NCI-H748 treated with DMSO at 0.1 percent for 48 hours (cell line): ENCODE measurements around the gene MCFD2.
"Not testable (repeated sequence)": the region's sequence is repeated elsewhere in the genome, so short reads cannot be mapped to it uniquely, and the experiment has no call there.

Source experiments
- DNase-seq: peaks from one replicate; lab custom pipeline; 2025; lab: John Stamatoyannopoulos, UW

MCFD2 gene

DNA sequence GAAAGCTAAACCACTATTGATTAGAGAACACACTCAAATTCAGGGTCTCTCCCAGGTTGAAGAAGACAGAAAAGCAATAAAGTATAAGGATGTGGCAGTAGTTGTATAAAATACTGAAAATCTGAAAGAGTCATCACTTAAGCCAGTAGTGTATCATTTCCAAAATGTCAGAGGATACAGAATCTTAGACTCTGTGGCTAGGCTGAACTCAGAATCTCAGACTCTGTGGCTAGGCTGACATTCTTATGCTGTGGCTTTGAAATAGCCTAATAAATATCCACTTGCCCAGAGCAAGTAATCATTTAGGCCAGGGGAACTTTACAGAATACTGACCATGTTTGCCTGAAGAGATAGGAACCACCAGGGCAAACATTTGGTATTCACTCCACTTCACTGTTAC is 13.1 kb downstream of the MCFD2 start:
- DNase-seq, result no peak

DNA sequence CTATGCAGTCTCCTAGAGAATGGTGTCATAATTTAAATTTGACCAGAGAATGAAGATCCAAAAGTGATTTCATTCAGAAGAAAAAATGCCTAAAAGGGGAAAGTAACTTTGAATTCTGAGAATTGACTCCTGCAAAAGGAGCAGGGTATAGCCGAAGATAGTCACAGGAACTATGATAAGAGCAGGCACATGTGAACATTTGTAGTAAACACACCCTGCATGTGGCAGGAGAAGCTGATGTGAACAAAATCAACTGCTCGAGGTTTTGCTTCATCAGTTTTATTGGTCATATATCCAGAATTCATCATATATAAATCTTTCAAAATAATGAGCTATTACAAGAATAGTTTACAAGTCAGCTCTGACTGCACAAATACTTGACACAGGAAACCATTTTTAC is 14.0 kb downstream of the MCFD2 start:
- no peak for DNase-seq

DNA sequence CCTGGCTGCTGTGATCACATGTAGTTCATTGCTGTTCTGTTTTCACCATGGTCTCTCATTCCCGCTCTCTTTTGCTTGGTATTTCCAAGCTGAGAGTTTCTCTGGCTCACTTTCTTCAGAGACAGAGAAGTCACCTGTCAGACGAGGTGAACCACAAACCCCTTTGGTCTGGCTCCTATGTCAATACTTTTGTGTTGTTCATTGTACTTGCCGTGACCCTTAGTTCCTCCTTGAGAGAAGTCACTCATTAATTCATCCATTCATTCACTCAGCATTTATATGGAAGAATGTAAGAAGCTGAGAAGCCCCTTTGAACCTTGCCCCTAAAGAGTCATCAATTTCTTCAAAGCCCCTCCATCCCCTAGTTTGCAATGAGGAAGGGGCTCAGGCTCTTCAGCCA is 15.2 kb downstream of the MCFD2 start:
- no peak for DNase-seq

DNA sequence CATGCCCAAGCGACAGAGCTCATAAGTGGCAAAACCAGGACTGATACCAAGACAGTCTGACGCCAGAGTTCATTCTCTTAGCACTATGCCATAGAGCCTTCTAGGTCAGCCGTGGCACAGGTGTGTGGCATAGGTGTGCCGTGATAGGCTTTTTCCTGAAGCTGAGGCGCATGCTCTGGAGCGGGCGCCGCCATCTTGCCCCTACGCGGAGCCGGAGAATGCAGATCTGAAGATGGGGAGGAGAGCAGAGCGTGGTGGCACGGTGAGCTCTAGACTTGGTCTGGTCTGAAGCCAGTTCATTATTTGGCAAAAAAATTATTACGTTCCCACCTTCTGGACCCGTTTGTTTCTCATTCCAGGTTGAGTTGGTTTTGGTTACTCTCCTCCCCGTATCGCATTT is 16.6 kb downstream of the MCFD2 start:
- no peak for DNase-seq

DNA sequence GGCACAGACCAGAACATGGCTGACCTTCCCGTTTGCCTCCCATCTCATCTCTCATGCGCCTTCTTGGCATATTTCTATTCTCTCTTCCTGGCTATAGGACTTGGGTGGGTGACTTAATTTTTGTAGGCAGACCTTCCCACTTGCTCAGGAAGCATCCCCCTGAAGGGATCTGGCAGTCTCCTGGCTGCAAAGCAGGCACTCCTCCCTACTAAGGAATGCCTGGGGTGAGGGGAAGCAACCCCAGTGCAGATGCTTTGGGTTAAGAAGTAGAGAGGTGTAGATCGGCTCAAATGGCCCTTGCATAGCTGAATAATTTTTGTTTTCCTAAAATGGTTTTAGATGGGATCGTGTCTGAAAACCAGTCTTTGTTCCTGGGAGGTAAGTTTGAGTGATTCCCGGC is 17.6 kb downstream of the MCFD2 start:
- no peak for DNase-seq

DNA sequence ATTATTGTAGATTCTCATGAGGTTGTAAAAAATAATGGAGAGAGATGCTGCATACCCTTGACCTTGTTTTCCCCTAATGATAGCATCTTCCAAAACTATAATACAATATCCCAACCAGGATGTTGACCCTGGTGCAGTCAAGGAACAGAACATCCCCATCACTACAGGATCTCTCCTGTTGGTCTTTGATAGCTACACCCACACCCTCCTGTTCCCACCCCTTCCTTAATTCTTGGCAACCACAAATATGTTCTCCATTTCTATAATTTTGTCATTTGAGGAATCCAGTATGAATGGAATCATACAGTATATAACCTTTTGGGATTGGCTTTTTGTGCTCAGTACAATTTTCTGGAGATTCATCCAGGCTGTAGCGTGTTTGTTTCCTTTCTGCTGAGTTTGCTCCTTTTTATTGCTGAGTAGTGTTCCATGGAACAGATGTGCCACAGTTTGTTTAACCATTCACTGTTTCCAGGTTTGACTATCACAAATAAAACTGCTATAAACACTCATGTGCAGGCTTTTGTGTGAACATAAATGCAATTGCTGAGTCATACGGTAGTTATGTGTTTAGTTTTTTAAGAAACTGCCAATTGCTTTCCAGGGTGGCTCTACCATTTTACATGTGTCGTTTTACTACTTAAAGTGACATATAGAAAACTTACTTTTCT is 22.2 kb downstream of the MCFD2 start:
- DNase-seq, result no peak

DNA sequence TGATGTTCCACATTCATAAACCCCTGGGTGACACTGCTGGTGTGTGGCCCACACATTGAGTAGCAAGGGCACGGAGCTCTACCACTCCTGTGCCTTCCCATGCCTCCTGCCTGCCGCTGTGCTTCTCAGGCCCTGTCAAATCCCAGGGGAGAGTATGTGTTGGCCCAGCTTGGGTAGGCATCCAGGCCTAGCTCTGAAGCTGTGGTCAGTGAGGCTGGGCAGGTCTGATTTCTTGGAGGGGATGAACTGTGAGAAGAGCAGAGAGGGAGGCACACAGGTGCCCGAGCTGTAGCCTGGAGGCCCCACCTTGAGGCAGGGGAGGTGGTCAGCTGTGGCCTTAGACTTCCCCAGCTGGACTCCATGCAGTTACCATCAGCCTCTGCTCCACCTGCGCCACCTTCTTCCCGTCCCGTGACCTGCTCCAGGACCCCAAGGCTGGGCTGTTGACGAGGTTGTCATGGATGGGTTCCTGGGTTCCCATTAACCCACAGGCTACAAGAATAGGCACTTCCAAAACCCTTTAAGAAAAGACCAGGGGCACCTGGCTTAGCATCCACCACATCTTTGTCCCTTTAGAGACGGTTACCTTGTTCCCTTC is 23.6 kb downstream of the MCFD2 start:
- no peak for DNase-seq

DNA sequence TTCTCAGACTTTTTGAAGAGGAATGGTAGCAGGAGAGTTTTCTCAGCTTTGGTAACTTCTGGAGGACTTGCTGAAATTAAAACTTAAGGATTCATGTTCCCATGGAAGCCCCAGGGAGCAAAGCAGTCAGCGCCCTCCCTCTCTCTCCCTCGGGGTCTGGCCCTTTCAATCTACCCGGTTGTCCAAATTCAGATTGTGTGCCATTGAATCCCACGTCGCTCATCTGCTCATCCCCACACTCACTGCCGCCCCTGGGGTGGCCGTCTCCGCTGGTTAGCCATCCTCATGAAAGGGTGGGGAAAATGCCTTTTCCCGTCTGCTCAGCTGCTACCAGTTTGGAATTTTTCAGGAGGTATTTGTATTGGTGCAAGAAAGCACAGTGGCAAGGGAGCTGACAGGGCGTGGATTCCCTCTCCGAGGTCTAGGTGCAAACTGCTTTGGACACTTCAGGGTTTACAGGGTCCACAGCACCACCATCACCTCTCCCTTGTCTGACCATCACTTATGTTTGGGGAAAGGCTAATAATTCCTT is 27.1 kb downstream of the MCFD2 start:
- no peak for DNase-seq

DNA sequence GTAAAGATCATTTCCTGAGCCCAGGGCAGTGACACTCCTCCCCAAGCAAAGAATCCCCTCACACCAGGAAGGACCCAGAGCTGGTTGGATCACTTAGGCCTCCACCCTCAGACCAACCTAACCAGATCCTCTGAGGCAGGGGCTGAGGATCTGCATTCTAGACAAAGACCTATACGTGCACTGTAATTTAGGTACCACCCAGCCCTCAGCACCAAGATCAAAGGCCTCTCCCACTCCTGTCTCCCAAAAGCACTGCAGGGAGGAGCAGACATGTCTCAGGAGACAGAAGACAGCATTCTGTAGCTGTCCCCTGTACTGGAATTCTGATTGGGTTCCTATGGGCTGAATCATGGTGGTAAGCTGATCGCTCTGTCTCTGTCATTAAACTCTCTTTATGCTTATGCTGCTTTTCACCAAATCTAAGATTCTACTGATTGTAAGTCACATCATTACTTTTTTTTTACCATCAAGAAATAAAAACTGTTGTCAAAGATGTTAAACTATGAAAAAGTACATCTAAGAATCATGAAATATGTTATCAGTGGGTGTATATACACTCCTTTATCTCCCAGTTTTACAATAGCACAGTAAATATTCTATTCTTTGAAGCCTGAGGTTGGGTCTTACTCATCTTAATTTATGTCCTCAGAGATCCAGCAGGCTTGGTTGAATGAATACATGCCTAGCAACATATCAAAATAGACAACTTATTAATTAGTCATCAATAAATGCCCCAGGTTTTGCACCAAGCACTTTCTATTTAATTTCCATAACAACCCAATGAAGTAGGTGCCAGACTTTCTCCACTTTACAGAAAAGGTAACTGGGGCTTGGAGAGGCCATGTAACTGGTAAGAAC is 28.3 kb downstream of the MCFD2 start:
- DNase-seq, result no peak

DNA sequence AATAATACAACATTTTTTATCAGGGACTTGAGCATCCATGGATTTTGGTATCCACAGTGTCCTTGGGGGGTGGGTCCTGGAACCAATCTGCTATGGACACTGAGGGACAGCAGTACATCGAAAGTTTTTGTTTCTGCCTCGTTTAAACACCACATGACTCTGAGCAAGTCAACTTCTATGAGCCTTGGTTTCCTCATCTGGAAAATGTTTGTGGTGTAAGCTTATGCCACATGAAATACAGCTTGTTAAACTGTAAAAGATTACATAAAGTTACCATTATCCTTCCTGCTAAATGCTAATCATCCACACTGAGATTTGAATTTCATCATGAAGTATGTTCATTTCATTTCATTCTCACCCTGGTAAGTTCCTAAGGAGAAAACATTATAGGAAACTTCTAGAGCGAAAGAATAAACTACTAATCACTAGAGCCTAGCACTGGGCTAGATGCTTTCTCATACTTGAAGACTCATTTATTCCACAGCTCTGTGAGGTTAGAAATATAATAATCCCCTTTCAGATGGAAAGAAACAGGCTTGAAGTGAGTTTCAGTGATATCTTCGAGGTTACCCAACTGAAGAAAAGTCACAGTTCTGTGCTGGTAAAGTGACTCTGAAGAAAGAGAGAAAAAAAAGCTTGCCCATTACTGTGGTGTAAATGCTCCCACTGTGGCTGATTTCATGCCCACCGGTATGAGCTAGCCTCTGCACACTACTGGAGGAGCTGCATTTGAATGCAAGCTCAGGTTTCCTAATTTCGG is 29.2 kb downstream of the MCFD2 start:
- no peak for DNase-seq

DNA sequence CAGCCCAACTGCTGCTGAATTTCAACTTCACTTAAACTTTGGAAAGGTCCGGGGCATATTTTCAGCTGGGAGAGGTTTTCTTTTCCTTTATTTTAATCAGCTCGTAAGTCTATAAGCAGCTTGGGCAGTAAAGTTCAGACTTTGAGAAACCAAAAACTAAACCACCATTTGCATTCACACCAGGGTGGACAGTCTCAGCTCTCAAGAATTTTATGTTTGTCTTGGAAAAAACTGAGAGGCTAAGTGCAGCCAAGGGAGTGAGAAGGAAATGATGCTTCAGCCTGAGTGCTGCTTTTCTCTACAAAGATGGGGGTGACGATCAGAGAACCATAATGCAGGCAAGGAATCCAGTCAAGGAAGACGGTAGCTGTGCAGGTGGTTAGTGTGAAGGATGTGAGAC is 30.2 kb downstream of the MCFD2 start:
- DNase-seq, result no peak

DNA sequence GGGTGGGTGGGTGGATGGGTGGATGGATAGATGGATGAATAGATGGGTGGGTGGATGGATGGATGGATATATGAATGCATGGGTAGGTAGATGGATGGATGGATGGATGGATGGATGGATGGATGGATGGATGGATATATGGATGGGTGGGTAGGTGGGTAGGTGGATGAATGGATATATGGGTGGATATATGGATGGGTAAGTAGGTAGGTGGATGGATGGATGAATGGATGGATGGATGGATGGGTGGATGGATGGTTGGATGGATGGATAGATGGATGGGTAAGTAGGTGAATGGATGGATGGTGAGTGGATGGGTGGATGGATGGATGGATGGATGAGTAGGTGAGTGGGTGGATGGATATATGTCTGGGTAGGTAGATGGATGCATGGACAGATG is 36.1 kb downstream of the MCFD2 start:
- DNase-seq, result no peak

DNA sequence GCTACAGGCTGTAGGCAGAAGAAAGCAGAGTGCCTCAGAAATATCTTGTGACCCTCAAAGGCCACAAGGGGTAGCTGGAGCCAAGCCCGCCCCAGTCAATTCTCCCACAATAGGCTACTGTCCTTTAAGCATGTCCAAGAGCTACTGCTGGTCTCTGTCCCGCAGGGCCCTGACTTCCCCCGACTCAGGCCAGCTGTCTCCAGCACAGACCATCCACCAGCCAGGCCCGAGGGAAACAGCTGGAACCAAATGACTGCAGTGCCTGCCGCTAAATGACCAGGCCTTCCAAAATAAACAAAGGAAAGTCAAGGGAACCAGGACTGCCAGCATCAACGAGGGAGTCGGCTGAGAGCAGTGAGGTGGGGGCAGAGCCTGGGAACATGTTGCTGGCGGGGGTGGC is 36.7 kb downstream of the MCFD2 start:
- no peak for DNase-seq

DNA sequence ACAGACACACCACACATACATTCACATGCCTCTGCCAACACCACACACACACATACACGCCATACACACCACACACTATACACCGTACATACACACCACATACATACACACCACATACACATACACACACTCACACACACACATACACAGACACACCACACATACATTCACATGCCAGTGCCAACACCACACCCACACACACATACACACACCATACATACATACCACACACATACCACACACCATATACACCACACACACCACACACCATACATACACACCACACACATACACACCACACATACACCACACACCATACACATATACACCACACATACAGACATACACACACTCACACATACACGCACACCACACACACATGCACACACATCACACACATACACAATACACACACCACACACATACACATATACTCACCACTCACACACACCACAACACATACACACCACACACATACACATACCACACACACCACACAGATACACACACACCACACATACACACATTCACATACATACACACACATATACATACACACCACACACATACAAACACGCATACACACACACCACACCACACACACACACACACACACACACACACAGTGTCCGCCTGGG is 37.2 kb downstream of the MCFD2 start:
- DNase-seq, result no peak

DNA sequence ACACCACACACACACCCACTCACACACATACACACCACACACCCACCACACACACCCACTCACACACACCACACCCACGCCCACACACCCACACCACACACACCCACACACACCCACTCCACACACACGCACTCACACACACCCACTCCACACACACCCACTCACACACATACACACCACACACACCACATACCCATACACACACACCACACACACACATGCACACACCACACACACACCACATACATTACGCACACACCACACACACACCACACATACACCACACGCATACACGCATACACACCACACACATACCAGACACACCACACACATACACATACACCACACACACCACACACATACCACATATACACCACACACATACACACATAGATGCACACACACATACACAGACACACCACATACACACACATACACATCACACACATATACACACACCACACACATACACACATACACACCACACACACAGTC is 37.9 kb downstream of the MCFD2 start:
- DNase-seq, result no peak

DNA sequence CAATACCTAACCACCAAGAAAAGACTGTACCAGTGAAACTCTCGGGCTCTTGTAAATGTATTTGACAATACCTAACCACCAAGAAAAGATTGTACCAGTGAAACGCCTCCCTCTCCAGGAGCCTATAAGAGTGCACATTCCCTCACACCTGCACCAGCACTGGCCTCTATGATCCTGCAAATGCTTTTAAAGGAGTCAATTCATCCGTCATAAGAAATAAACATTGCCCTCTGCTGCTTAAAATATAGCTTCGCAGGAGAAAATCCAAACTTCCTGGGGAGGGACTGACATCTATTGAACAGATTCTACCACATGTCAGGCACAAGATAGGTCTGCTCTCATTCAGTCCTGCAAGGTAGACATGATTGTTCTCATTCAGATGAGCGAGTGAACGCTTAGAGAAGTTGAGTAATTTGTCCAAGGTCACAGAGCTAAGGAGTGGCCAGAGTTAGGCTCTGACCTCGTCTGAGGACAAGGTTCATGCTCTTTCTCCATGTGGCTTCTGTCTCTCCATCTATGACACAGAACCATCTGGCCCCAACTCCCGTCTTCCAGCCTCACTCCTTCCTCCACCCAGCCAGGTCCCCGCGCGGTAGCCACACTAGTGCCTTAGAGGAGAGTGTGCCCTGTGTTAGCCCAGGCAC is 38.7 kb downstream of the MCFD2 start:
- no peak for DNase-seq

DNA sequence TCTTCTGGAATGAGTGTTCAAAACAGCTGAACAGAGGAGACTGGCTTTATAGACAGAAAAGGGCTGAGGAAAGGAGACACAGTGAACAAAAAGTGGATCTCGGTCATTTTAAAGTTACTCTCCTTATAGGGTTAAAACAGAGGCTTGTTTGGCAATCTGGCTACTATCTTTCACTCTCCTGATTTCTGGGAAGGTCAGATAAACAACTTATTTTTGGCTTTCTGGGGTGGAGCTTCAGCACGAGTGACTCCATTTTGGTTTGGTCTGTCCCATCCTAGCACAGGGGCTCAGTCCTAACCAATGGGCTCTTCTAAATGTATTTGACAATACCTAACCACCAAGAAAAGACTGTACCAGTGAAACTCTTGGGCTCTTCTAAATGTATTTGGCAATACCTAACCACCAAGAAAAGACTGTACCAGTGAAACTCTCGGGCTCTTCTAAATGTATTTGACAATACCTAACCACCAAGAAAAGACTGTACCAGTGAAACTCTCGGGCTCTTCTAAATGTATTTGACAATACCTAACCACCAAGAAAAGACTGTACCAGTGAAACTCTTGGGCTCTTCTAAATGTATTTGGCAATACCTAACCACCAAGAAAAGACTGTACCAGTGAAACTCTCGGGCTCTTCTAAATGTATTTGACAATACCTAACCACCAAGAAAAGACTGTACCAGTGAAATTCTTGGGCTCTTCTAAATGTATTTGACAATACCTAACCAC is 39.5 kb downstream of the MCFD2 start:
- not testable (repeated sequence) for DNase-seq

DNA sequence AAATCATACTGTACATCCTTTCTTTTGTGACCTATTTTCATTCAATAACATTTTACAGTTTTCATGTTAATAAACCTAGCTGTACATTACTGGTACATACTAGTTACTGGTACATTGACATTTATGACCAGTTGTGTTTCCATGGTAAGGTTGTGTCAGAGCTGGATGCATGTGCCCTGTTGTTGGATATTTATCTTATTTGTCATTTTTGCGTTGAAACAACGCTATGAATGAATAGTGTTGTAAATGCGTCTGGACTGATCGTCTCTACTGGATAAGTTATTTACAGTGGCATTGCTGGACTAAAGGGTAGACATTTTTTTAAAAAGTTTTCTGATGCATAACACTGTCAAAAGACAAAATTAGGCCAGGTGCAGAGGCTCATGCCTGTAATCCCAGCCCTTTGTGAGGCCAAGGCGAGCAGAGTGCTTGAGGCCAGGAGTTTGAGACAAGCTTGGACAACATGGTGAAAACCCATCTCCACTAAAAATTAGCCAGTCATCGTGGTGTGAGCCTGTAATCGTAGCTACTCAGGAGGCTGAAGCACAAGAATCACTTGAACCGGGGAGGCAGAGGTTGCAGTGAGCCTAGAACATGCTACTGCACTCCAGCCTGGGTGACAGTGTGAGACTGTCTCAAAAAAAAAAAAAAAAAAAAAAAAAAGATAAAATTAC is 40.2 kb downstream of the MCFD2 start:
- DNase-seq, result no peak

DNA sequence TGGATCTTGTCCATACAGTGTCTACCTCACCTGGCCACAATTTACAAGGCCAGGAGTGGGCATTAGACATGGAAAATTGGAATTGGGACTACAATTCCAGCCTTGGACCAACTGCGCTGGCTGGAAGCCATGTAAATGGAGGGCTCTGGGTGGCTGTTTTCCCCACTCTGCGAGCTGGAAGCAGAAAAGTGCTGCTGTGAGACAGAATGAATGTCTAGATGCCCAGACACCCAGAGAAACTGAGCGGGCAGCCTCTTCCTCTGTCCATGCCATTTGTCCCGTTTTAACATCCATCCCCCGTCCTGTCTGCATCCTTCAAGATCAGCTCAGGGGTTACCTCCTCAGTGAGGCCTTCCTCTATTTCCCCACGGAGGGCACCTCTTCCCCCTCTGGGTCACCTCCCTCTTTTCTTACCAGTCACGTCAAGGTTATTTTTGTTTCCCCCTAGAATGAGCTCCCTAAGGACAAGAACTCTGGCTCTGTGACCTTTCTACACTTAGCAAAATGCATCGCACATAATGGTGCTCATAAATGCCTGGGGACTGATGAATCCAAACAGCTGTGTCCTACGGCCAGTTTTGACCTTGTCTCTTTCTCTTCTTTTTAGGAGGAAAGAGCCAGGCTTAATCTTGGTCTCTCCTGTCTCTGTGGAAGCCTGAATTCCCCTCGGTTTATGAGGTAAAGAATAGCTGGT is 41.2 kb downstream of the MCFD2 start:
- no peak for DNase-seq
